ENCODE measurements around the gene FMNL3.

Gene FMNL3

GRCh38 chr12:49683599-49684309, 23.5 kb downstream of the FMNL3 start:
- no peak overlapping the region for H3K4me3 ChIP-seq (ENCODE audit: low read depth, low read length)
- TF ChIP-seq, protein P1, sequence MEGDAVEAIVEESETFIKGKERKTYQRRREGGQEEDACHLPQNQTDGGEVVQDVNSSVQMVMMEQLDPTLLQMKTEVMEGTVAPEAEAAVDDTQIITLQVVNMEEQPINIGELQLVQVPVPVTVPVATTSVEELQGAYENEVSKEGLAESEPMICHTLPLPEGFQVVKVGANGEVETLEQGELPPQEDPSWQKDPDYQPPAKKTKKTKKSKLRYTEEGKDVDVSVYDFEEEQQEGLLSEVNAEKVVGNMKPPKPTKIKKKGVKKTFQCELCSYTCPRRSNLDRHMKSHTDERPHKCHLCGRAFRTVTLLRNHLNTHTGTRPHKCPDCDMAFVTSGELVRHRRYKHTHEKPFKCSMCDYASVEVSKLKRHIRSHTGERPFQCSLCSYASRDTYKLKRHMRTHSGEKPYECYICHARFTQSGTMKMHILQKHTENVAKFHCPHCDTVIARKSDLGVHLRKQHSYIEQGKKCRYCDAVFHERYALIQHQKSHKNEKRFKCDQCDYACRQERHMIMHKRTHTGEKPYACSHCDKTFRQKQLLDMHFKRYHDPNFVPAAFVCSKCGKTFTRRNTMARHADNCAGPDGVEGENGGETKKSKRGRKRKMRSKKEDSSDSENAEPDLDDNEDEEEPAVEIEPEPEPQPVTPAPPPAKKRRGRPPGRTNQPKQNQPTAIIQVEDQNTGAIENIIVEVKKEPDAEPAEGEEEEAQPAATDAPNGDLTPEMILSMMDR (IDR thresholded peaks at IDR 0.05; ENCODE audit: low read depth, low read length), result no peak

- TF ChIP-seq, protein P1 (IDR thresholded peaks at IDR 0.05; ENCODE audit: low read depth, low read length), result no peak
- H3K4me3 ChIP-seq (ENCODE audit: low read depth, low read length), result no peak overlapping the region
Observed at GRCh38 chr12:49680075-49680474, 27.1 kb downstream of the FMNL3 start.

DNA sequence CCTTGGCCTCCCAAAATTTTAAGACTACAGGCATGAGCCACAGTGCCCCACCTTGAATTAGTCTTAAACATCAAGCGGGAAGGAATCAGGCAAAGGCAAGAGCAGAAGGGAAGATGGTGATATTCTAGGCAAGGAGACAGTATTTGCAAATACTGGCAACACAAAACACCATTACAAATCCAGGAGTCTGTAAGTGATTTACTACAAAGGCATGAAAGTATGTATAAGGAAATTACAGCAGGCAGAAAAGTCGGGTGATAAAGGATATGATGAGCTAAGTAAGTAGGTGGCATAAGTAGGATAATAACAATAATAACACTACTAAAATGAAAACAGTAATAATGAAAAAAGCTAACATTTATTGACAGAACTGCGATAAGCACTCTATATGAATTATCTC, 28.5 kb downstream of the FMNL3 start:
- no peak overlapping the region for H3K4me3 ChIP-seq (ENCODE audit: low read depth, low read length)
- TF ChIP-seq, protein P1 (IDR thresholded peaks at IDR 0.05; ENCODE audit: low read depth, low read length), result no peak

GRCh38 chr12:49675137-49675536, 32.1 kb downstream of the FMNL3 start:
- no peak overlapping the region for H3K4me3 ChIP-seq (ENCODE audit: low read depth, low read length)
- TF ChIP-seq, protein P1 (IDR thresholded peaks at IDR 0.05; ENCODE audit: low read depth, low read length), result no peak

GRCh38 chr12:49674318-49674981, 32.8 kb downstream of the FMNL3 start:
- no peak overlapping the region for H3K4me3 ChIP-seq (ENCODE audit: low read depth, low read length)

GRCh38 chr12:49673446-49674317, 33.5 kb downstream of the FMNL3 start:
- H3K4me3 ChIP-seq (ENCODE audit: low read depth, low read length), result peak overlapping the region; percentile 27

More at GRCh38 chr12:49674318-49674981, 32.8 kb downstream of the FMNL3 start:
- TF ChIP-seq, protein P1 (IDR thresholded peaks at IDR 0.05; ENCODE audit: low read depth, low read length), result no peak

More at GRCh38 chr12:49673446-49674317, 33.5 kb downstream of the FMNL3 start:
- TF ChIP-seq, protein P1 (IDR thresholded peaks at IDR 0.05; ENCODE audit: low read depth, low read length), result peak; percentile 28; the same call in 1 of the 2 replicates
